Endothelial cell of umbilical vein (primary cell): ENCODE results near the gene WDR18.

Experiments
- CTCF ChIP-seq, 2 donors: IDR thresholded peaks; 1 replicate in 1 of 2; 2 replicates in 1 of 2; pipeline ENCODE4 v1.5.1; 2011; ENCODE audit warnings: low read length in 2 of 2, mild to moderate bottlenecking in 2 of 2, moderate library complexity in 2 of 2, control low read depth in 1 of 2, inconsistent platforms in 1 of 2, low read depth in 1 of 2; ENCODE audit not compliant: insufficient read depth in 1 of 2; ENCODE audit errors: extremely low read depth in 1 of 2
- EZH2 ChIP-seq: IDR thresholded peaks from 2 replicates; pipeline ENCODE4 v1.6.1; 2012; ENCODE audit warnings: borderline replicate concordance, low read depth, mild to moderate bottlenecking, moderate library complexity, low read length, inconsistent platforms; ENCODE audit not compliant: severe bottlenecking
- FOS ChIP-seq: IDR thresholded peaks from 2 replicates; pipeline ENCODE4 v1.6.1; 2011; ENCODE audit warnings: mild to moderate bottlenecking, low read length, moderate library complexity, borderline replicate concordance; ENCODE audit not compliant: insufficient read depth
- GATA2 ChIP-seq: IDR thresholded peaks from 2 replicates; pipeline ENCODE4 v1.7.0; 2011; ENCODE audit warnings: low read depth, mild to moderate bottlenecking, moderate library complexity, mixed read lengths, low read length; ENCODE audit not compliant: insufficient read length, insufficient read depth
- MAX ChIP-seq: IDR thresholded peaks from 2 replicates; pipeline ENCODE4 v1.6.1; 2011; ENCODE audit not compliant: insufficient read depth, insufficient read length
- POLR2A ChIP-seq: IDR thresholded peaks from 2 replicates; pipeline ENCODE4 v1.6.1; 2012; ENCODE audit warnings: low read depth, mild to moderate bottlenecking, control low read depth, low read length
- POLR2AphosphoS5 ChIP-seq: IDR thresholded peaks from 2 replicates; pipeline ENCODE4 v1.6.1; 2012; ENCODE audit warnings: low read depth, mild to moderate bottlenecking, control low read depth, low read length, moderate library complexity; ENCODE audit not compliant: insufficient read depth

DNA sequence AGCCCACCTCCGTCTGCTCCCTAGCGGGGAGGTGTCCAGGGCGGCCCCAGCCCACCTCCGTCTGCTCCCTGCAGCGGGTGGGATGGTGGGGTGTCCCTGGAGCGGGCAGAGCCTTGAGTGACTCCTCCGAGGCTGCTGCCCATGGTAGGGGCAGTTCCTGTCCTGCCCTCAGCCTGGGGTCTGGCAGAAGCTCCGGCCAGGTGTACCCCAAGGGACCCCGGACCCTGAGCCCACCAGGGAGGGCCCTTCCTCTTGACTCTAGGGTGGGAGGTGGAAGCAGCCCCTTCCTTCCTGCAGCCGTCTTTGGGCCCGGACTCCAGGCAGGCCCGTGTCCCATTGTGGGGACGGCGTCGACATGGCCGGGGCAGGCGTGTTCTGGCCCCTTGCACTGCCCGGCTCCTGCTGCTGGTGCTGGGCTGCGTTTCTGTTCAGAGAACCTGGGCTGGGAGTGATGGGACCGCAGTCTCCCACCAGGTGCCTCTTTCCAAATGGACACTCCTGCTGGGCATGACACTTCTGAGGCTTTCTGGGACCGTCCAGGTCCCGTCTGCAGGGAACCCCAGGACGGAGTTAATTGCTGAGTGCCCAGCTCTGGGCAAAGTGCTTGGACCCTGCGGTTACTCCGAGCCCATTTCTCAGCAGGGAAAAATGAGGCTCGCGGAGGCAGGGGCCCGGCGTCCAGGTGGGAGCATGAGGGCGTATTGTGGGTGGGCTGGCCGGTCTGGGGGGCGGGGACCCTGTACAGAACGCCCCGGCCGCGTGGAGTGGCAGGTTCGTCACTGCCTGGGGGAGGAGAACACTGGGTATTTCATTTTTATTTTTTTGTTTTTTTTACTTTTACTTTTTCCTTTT is 38.5 kb upstream of the WDR18 start:
- TF ChIP-seq POLR2A (no peak), GATA2 (no peak), CTCF (IDR thresholded peaks at IDR 0.05; ENCODE audit: extremely low read depth in 1 of 2, insufficient read depth in 1 of 2, low read depth in 1 of 2, low read length in 2 of 2) (no peak), POLR2AphosphoS5 (no peak), FOS (no peak), EZH2 (no peak), MAX (no peak)
